Renal cortex interstitium (tissue), 11 donors: Measurements from ENCODE around the gene PTPRN2. TPM values are rescaled to one million over a fixed set of nuclear protein-coding genes. Genes with fewer than 3 reads are reported as not detected.

ENCODE experiments used
- DNase-seq, 11 donors: peaks; one replicate each; pipeline ENCODE4 v3.0.0-alpha.2; 2013; ENCODE audit warnings: low read depth in 9 of 11, low spot score in 4 of 11; ENCODE audit errors: extremely low read depth in 1 of 11
- polyA plus RNA-seq, 3 donors: library from polyadenylated mRNA; unstranded; fragments of 120-200 nt; gene quantifications; one replicate each; pipeline ENCODE4 v1.2.1, GENCODE V29; 2013; ENCODE audit not compliant: insufficient read length in 3 of 3

The PTPRN2 gene
- polyA plus RNA-seq, 3 donors, result 6.0 to 7.7 (median 7.2) TPM

GRCh38 chr7:157807510-157807909 lies 780.1 kb downstream of the PTPRN2 start:
- no peak for DNase-seq

- DNase-seq, result no peak
Measured at GRCh38 chr7:157806711-157807110, 780.9 kb downstream of the PTPRN2 start.

- DNase-seq, result no peak
Measured at GRCh38 chr7:157805713-157806112, 781.9 kb downstream of the PTPRN2 start.

- DNase-seq, result no peak
Measured at GRCh38 chr7:157803906-157804305, 783.7 kb downstream of the PTPRN2 start.

GRCh38 chr7:157801971-157802675 lies 785.5 kb downstream of the PTPRN2 start:
- DNase-seq, result no peak

- DNase-seq, result no peak
Measured at GRCh38 chr7:157801113-157801512, 786.5 kb downstream of the PTPRN2 start.

- DNase-seq, result no peak
Measured at GRCh38 chr7:157800281-157800680, 787.3 kb downstream of the PTPRN2 start.

- no peak for DNase-seq
Measured at GRCh38 chr7:157799076-157799685, 788.4 kb downstream of the PTPRN2 start.

- no peak for DNase-seq
Measured at GRCh38 chr7:157797361-157797760, 790.3 kb downstream of the PTPRN2 start.

- DNase-seq, result no peak
Measured at GRCh38 chr7:157796846-157797245, 790.8 kb downstream of the PTPRN2 start.

- DNase-seq, result no peak
Measured at GRCh38 chr7:157795643-157796042, 792.0 kb downstream of the PTPRN2 start.

GRCh38 chr7:157795199-157795598 lies 792.4 kb downstream of the PTPRN2 start:
- no peak for DNase-seq

GRCh38 chr7:157794746-157795065 lies 792.9 kb downstream of the PTPRN2 start:
- no peak for DNase-seq

GRCh38 chr7:157793973-157794745 lies 793.5 kb downstream of the PTPRN2 start:
- no peak for DNase-seq

- DNase-seq, result no peak
Measured at GRCh38 chr7:157793087-157793353, 794.6 kb downstream of the PTPRN2 start.

- no peak for DNase-seq
Measured at GRCh38 chr7:157792241-157793086, 795.2 kb downstream of the PTPRN2 start.

- DNase-seq, result no peak
Measured at GRCh38 chr7:157791666-157792065, 796.0 kb downstream of the PTPRN2 start.

GRCh38 chr7:157791261-157791660 lies 796.4 kb downstream of the PTPRN2 start:
- no peak for DNase-seq

GRCh38 chr7:157789942-157790341 lies 797.7 kb downstream of the PTPRN2 start:
- no peak for DNase-seq

GRCh38 chr7:157789094-157789493 lies 798.5 kb downstream of the PTPRN2 start:
- no peak for DNase-seq
